T-cell (primary cell): ENCODE data around the gene TSKU. TPM values are rescaled to one million over a fixed set of nuclear protein-coding genes. Genes with fewer than 3 reads are reported as not detected.

Experiments used
- ATAC-seq, 4 experiments: fragments of 200-7000 bp in 3 of 4; fragments of 150-1000 bp in 1 of 4; cut with Tn5 transposase; replicated peaks in 1 of 4; 1 replicate in 3 of 4; 2 replicates in 1 of 4; pipeline ENCODE4 v1.10.0; 2021; ENCODE audit warnings: moderate library complexity in 3 of 4, mild to moderate bottlenecking in 2 of 4, moderate number of reproducible peaks in 1 of 4
- CTCF ChIA-PET, 2 donors: fragments of 300-600 bp; sonication (Branson Sonifier 250); formaldehyde crosslinking; loops; one replicate each; lab custom pipeline; 2022; ENCODE audit warnings: antibody characterized with exemption in 2 of 2; lab: Charles Lee
- POLR2A ChIA-PET, 2 donors: fragments of 300-600 bp; sonication (Branson Sonifier 250); formaldehyde crosslinking; loops; one replicate each; lab custom pipeline; 2022; ENCODE audit warnings: antibody characterized with exemption in 2 of 2; lab: Charles Lee
- DNase-seq, 35 experiments: peaks; one replicate each; pipeline versions ENCODE4 v3.0.0 to v3.0.0-alpha.2; 2013 to 2023
- H3K27ac ChIP-seq: one replicate; pipeline ENCODE4 v1.5.1; 2013; ENCODE audit warnings: low read length
- H3K27me3 ChIP-seq, 2 experiments: replicated peaks in 1 of 2; 1 replicate in 1 of 2; 2 replicates in 1 of 2; pipeline versions ENCODE4 v1.6.1 to v1.7.0; 2013; ENCODE audit warnings: low read length in 1 of 2, mixed read lengths in 1 of 2; ENCODE audit not compliant: control insufficient read depth in 2 of 2, insufficient read depth in 2 of 2; ENCODE audit errors: extremely low read depth in 1 of 2
- H3K36me3 ChIP-seq, 2 donors: 1 replicate in 1 of 2; 2 replicates in 1 of 2; pipeline versions ENCODE4 v1.6.1 to v1.7.0; 2013; ENCODE audit warnings: low read length in 1 of 2; ENCODE audit not compliant: control insufficient read depth in 2 of 2, insufficient read depth in 1 of 2; ENCODE audit errors: extremely low read depth in 1 of 2
- H3K4me1 ChIP-seq, 2 experiments: 1 replicate in 1 of 2; 2 replicates in 1 of 2; pipeline versions ENCODE4 v1.6.1 to v1.7.0; 2013; ENCODE audit warnings: low read length in 2 of 2, mixed read lengths in 1 of 2; ENCODE audit not compliant: insufficient read depth in 2 of 2, control insufficient read depth in 1 of 2; ENCODE audit errors: extremely low read depth in 1 of 2
- H3K4me3 ChIP-seq, 2 donors: 1 replicate in 1 of 2; 2 replicates in 1 of 2; pipeline versions ENCODE4 v1.5.1 to v1.7.0; 2013; ENCODE audit warnings: mild to moderate bottlenecking in 2 of 2, low read length in 1 of 2, moderate library complexity in 1 of 2; ENCODE audit not compliant: control insufficient read depth in 1 of 2; ENCODE audit errors: extremely low read depth in 1 of 2
- H3K9me3 ChIP-seq: 2 replicates; pipeline ENCODE4 v1.7.0; 2013
- H3K27ac Mint-ChIP-seq, 2 donors: one replicate each; pipeline ENCODE4 v1.8.0; 2020 to 2021; ENCODE audit warnings: mild to moderate bottlenecking in 2 of 2, mixed read lengths in 2 of 2
- H3K27me3 Mint-ChIP-seq, 2 donors: one replicate each; pipeline ENCODE4 v1.8.0; 2021 to 2022; ENCODE audit warnings: mixed read lengths in 2 of 2
- H3K36me3 Mint-ChIP-seq: one replicate; pipeline ENCODE4 v1.8.0; 2021; ENCODE audit warnings: mixed read lengths
- H3K4me1 Mint-ChIP-seq, 3 donors: one replicate each; pipeline ENCODE4 v1.8.0; 2020 to 2022; ENCODE audit warnings: mixed read lengths in 3 of 3, mild to moderate bottlenecking in 1 of 3
- H3K4me3 Mint-ChIP-seq, 3 donors: one replicate each; pipeline ENCODE4 v1.8.0; 2020 to 2022; ENCODE audit warnings: mild to moderate bottlenecking in 3 of 3, mixed read lengths in 3 of 3, moderate library complexity in 3 of 3
- H3K9me3 Mint-ChIP-seq, 3 donors: one replicate each; pipeline ENCODE4 v1.8.0; 2020 to 2022; ENCODE audit warnings: mixed read lengths in 3 of 3
- WGBS: methylation state at CpG from one replicate; pipeline ENCODE4 v1.1.5; 2013; ENCODE audit warnings: missing lambda C conversion rate; ENCODE audit not compliant: insufficient coverage; 5-methylcytosine and 5-hydroxymethylcytosine counted together
- total RNA-seq, 35 experiments: library from RNA in 6 of 35; stranded (reverse) in 6 of 35; fragments of 120-200 nt in 1 of 35; gene quantifications; one replicate each; pipeline versions ENCODE4 v1.2.1 to v1.2.4 and lab custom pipeline; 2013 to 2026

TSKU gene
- total RNA-seq, 5 donors from 2014 or later (not counting 1 experiment from before 2014, with no cell fraction given) = 0.23 to 0.47 (median 0.32) TPM; not detected in 2

DNA sequence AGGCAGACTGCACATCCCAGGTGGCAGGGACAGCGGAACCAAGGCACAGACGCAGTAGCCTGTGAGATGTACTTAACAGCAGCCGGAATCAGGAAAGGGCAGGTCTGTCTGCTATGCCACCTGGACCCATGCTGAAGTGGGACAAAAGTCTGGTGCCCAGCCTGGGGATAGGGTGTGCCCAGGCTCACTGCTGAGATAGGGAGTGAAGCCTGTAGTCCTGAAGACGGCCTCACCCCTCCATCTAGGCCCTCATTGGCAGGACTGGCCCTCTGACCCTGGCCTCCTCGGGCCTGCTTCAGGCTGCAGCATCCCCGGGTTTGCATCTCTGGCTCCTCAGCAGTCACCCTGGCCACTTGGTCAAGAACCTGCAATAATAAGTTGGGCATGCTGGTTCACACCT lies 32.4 kb upstream of the TSKU start:
- Histone ChIP-seq H3K27ac (no peak overlapping the region), H3K9me3 (no peaks in the 10 kb centered on the region), H3K4me1 (no peaks in the 10 kb centered on the region), H3K4me3 (no peak overlapping the region), H3K27me3 (peaks cover 0 to 7% of the 10 kb centered on the region in 2 experiments), H3K36me3 (no peaks in the 10 kb centered on the region)
- CTCF ChIA-PET = no interaction called here
- no peak for ATAC-seq
- Mint-ChIP-seq H3K36me3 (no peaks in the 10 kb centered on the region), H3K27ac (no peak overlapping the region), H3K4me1 (no peaks in the 10 kb centered on the region), H3K27me3 (peaks cover 5 to 9% of the 10 kb centered on the region in 2 donors), H3K4me3 (no peak overlapping the region), H3K9me3 (no peaks in the 10 kb centered on the region)
- 85% methylated on average over 6 of the region's 6 CpGs for WGBS
- POLR2A ChIA-PET = no interaction called here
- no peak for DNase-seq

DNA sequence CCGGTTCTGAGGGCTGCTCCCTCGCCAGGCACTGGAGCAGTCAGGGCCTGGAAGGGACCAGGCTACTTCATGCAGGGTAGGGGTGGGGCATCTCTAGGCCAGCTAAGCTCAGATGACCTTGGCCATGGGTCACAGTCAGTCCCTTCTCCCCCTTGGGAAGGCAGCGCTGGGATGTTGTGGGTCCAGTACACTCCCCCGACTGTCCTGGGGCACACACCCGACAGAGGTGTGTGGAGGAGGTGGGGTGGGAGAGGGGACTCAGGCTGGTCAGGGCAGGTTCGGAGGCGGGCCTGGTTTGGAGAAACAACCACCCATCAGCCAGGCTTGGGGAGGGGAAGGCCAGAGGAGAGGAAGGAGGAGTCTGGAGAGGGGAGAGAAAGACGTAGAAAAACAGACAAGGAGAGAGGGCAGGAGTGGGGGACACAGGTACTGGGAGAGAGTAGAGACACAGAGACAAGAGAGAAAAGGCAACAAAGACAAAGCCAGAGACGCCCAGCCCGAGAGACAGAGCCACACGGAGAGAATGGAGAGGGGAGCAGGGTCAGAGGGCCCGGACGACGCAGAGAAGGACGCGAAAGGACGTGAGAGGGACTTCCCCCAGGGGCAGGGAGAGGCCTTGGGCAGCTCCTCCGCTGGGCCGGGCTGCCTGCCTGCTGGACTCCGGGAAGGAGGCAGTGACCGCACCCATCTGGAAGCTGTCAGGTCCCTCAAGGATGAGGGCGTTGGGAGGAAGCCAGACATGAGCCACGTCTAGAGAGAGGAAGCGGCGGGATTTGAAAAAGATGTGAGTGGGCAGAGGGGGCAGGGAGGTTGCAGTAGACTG lies 30.6 kb upstream of the TSKU start:
- 68% methylated on average over 15 of the region's 25 CpGs for WGBS
- Histone ChIP-seq H3K36me3 (no peaks in the 10 kb centered on the region), H3K4me3 (no peak overlapping the region), H3K27ac (no peak overlapping the region), H3K9me3 (no peaks in the 10 kb centered on the region), H3K4me1 (no peaks in the 10 kb centered on the region), H3K27me3 (peaks cover 0 to 7% of the 10 kb centered on the region in 2 experiments)
- Mint-ChIP-seq H3K27ac (no peak overlapping the region), H3K36me3 (no peaks in the 10 kb centered on the region), H3K4me1 (no peaks in the 10 kb centered on the region), H3K27me3 (peaks cover 5 to 6% of the 10 kb centered on the region in 2 donors), H3K9me3 (no peaks in the 10 kb centered on the region), H3K4me3 (no peak overlapping the region)
- DNase-seq (no peak), ATAC-seq (no peak)
- ChIA-PET CTCF (no interaction called here), POLR2A (no interaction called here)

DNA sequence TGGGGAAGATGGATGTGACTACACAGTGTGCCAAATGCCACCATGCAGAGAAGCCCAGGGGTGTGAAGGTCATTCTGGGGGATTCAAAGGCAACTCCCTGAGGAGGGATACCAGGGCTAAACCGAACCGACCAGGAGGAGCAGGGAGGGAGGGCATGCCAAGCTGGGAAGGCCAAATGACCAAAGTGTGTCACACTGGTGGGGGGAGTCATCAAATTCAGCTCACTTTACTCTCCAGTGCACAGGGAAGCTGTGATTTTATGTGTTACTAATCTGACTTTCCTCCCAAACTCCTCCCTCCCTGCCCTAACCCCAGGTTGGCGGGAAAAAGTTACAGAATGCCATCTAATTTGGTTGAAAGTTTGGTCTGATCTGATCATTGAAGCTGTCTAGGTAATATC lies 29.7 kb upstream of the TSKU start:
- CTCF ChIA-PET = no interaction called here
- ATAC-seq (no peak), DNase-seq (no peak)
- POLR2A ChIA-PET = no interaction called here
- H3K9me3 ChIP-seq = no peaks in the 10 kb centered on the region
- H3K4me3 ChIP-seq = no peak overlapping the region
- Mint-ChIP-seq H3K36me3 (no peaks in the 10 kb centered on the region), H3K27ac (no peak overlapping the region), H3K27me3 (peaks cover 3 to 5% of the 10 kb centered on the region in 2 donors), H3K4me3 (no peak overlapping the region), H3K9me3 (no peaks in the 10 kb centered on the region), H3K4me1 (no peaks in the 10 kb centered on the region)
- H3K27ac ChIP-seq = no peak overlapping the region
- no peaks in the 10 kb centered on the region for H3K4me1 ChIP-seq
- no peaks in the 10 kb centered on the region for H3K36me3 ChIP-seq
- peaks cover 0 to 7% of the 10 kb centered on the region in 2 experiments for H3K27me3 ChIP-seq
- no CpG with 5 or more reads among the region's 3 CpGs for WGBS

DNA sequence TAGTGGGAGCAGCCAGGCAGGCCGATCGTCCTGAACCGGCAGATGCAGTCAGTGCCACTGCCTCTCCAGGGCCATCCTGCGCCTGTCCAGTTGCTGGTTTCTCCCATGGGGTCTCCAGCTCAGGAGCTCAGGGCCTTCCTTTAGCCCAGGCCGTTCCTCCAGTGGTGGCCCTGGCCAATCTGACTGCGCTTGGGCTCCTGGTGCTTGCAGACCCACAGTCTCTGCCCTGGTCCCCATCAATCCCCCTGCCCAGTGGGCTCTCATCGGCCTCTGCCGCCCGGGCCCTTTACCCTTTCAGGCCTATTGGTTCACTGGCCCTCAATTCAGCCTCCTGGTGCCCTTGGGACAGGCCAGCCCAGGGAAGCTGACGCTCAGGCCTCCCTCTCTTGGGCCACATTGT lies 29.2 kb upstream of the TSKU start:
- Mint-ChIP-seq H3K4me1 (no peaks in the 10 kb centered on the region), H3K9me3 (no peaks in the 10 kb centered on the region), H3K27ac (no peak overlapping the region), H3K36me3 (no peaks in the 10 kb centered on the region), H3K27me3 (peaks cover 3 to 5% of the 10 kb centered on the region in 2 donors), H3K4me3 (no peak overlapping the region)
- 85% methylated on average over 10 of the region's 10 CpGs for WGBS
- H3K9me3 ChIP-seq = no peaks in the 10 kb centered on the region
- no peak for ATAC-seq
- H3K4me3 ChIP-seq = no peak overlapping the region
- peaks cover 0 to 7% of the 10 kb centered on the region in 2 experiments for H3K27me3 ChIP-seq
- H3K4me1 ChIP-seq = no peaks in the 10 kb centered on the region
- no peaks in the 10 kb centered on the region for H3K36me3 ChIP-seq
- H3K27ac ChIP-seq = no peak overlapping the region
- no peak for DNase-seq
- CTCF ChIA-PET = no interaction called here
- POLR2A ChIA-PET = no interaction called here

DNA sequence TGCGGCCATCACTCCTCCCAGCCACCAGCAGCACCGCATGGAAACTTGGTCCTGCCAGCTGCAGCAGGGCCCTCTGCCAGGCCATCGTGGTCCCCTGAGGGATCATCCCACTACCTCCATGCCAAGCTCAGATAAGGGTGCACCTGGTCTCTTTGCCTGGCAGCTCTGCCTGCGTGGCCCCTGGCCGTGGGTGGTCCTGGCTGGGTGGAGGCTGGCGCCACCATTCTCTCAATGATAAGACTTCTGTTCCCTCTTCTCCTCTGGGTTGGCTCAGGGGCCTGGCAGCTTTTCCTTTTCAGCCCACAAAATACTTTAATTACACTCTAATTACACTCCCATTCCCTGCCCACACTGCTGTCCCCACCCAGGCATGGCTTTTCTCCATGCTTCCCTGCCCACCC lies 26.8 kb upstream of the TSKU start:
- no peak overlapping the region for H3K4me3 Mint-ChIP-seq
- peaks cover 0 to 9% of the 10 kb centered on the region in 2 experiments for H3K27me3 ChIP-seq
- 66% methylated on average over 6 of the region's 6 CpGs for WGBS
- no peaks in the 10 kb centered on the region for H3K4me1 Mint-ChIP-seq
- H3K4me1 ChIP-seq = no peaks in the 10 kb centered on the region
- no peak overlapping the region for H3K27ac Mint-ChIP-seq
- peaks cover 0 to 5% of the 10 kb centered on the region in 2 donors for H3K27me3 Mint-ChIP-seq
- no peaks in the 10 kb centered on the region for H3K36me3 Mint-ChIP-seq
- ATAC-seq = no peak
- no peak overlapping the region for H3K27ac ChIP-seq
- no peak overlapping the region for H3K4me3 ChIP-seq
- no peaks in the 10 kb centered on the region for H3K9me3 ChIP-seq
- DNase-seq = no peak
- ChIA-PET CTCF (interaction anchor here in 1 of 2 donors (0.7 kb wide), 1 partner anchor 42 kb away, joined by 3 read pairs; no protein-coding TSS in a partner anchor), POLR2A (no interaction called here)
- no peaks in the 10 kb centered on the region for H3K36me3 ChIP-seq
- H3K9me3 Mint-ChIP-seq = no peaks in the 10 kb centered on the region

DNA sequence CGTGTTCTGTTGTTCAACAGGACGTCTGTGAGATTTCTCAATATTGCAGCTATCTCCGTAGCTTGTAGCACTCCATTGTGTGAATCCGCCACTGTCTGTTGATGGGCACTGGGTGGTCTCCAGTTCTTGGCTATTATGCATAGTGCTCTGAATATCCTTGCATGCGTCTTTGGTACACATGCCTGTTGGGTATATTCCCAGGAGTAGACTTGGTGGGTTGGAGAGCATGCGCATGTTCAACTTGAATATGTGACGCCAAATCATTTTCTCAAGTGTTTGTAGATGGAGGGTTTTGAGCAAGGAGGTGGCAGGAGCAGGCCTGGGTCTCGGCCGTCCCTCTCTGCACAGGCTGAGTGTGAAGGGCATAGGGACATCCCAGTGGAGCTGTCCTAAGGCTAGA lies 24.8 kb upstream of the TSKU start:
- ATAC-seq (no peak), DNase-seq (no peak)
- Histone ChIP-seq H3K27ac (no peak overlapping the region), H3K4me1 (no peaks in the 10 kb centered on the region), H3K4me3 (no peak overlapping the region), H3K36me3 (no peaks in the 10 kb centered on the region), H3K9me3 (no peaks in the 10 kb centered on the region), H3K27me3 (peaks cover 0 to 15% of the 10 kb centered on the region in 2 experiments)
- 87% methylated on average over 9 of the region's 9 CpGs for WGBS
- H3K36me3 Mint-ChIP-seq = no peaks in the 10 kb centered on the region
- ChIA-PET POLR2A (no interaction called here), CTCF (no interaction called here)
- no peaks in the 10 kb centered on the region for H3K4me1 Mint-ChIP-seq
- no peaks in the 10 kb centered on the region for H3K27me3 Mint-ChIP-seq
- H3K27ac Mint-ChIP-seq = no peak overlapping the region
- no peak overlapping the region for H3K4me3 Mint-ChIP-seq
- H3K9me3 Mint-ChIP-seq = no peaks in the 10 kb centered on the region
